ENCODE measurements around the gene CEP95.
A peak's percentile ranks its signal among the peaks of the same experiment; 100 is the strongest.

Gene CEP95

GRCh38 chr17:64496348-64496785, 10.4 kb upstream of the CEP95 start:
- no peak for DNase-seq

DNA sequence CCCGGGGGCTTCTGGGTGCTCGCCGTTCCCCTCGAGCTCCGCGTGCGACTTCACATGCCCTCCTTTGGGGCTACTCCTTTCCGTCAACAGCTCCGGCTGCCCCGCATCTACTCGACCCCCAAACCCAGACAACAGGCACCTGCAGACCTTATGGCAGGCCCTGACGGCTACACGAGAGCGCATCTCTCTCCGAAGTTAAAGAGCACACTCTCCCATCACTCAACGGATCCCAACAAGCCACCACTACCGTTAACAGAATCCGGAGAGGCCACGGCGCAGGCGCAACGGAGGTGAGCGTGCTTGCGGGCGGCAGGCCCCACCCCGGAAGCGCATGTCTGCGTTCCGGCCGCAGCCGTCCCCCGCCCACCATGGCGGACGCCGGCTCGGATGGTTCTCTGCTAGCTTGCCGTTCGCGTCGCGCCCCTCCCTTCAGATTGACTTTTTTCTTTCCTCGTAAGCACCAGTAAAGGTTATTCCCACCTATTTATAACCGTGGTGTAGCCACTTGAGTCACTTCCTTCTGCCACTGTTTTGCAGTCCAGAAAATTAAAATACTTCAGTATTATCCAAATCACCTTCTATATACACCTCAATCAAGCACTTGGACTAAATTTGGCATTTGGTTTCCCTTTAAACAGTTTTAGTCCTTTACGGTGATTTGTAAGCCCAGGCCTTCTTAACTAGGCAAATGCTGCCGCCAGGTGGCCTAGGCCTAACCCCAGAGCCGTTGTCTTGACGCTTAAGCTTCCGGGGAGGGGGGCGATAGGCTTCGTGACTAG, 9.8 kb upstream of the CEP95 start, which contains the start of gene POLG2:
Gene POLG2 (minus strand): TSS at position 269 of the 779 bp plus-strand sequence. CDS start 86 bp downstream, at position 183.
- DNase-seq, result peak; percentile 97

- no peak for DNase-seq
Observed at GRCh38 chr17:64497565-64498035, 9.2 kb upstream of the CEP95 start.

- no peak for DNase-seq
Observed at GRCh38 chr17:64498308-64499203, 8.2 kb upstream of the CEP95 start.

DNA sequence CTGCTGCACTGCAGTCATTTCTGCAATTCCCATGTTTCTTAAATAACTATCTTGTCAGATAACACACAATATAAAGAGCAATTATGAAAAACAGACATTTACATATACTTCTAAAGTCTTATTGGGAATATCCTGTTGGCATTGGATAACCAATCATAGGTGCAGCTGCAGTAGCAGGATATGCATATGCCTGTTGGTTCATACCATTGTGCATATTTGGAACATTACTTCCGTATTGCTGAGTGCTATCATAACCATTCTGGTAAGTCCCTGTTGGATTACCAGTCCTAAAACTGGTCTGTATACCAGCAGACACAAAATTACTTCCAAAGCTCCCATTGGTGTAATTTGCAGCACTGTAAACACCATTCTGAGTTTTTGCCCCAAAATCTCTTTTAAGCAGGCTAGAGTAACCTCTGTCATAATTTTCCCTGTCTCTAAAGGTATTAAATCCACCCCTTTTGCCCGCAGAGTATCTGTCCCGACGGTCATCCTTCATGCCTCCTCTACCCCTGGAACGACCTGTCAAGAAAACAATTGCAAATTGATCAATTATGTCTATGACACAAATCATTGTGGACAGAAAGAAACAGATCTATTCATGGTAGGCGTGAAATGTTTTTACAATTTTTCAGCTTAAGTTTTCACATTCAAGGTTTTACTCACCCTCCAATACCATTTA, 6.8 kb upstream of the CEP95 start:
- no peak for DNase-seq

DNA sequence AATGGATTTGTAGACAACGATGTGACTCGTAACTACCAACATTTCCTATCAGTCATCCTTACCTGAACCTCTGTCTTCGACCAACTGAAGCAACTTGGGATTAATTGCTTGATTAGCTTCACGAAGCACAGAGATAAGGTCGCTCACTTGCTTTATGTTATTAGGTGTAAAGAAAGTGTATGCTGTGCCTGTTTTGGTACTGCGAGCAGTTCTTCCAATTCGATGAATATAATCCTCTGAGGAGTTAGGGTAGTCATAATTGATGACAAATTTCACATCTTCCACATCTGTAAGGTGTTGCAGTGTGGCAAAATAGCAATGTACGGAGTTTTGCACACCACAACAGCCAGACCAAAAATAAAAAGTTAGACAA, 6.3 kb upstream of the CEP95 start:
- no peak for DNase-seq

DNA sequence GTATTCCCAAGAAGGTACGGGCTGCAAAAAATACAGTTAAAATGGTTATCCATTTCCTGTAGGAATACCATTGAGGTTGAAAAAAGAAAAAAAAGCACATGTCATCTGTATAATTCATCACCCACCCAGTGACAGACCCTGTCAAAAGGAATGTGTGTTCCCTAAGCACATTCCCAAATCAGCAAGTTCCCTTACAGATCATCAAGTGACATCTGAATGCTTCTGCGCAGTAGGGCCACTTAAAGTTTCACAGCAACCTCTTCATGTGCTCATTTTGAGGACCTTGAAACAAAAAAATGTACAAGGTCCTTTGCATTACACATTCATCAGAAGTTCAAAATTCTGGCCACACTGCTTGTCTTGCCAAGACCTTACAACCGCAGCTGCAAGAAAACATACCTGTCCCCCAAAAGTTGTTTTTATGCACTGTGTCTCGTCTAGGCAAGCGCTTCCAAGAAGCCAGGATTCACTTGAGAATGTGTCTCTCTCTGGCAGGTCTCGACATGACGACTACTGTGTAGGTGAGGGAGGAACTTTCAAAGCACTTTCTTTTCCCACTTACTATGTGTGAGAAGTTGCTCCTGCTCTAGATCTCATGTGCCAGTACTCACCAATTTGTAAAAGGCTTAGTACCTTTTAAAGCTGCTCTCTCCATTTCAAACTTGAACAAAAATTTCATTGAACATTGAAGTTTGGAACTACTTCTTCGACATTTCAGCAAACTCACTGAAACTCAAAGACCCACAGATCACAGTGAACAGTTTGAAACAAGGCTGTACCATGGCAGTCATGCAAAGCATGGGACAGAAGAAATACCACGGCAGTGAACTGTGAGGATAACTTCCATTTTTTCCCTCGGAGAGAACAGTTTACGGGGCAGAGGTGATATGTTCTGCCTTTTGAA, 5.7 kb upstream of the CEP95 start:
- no peak for DNase-seq

DNA sequence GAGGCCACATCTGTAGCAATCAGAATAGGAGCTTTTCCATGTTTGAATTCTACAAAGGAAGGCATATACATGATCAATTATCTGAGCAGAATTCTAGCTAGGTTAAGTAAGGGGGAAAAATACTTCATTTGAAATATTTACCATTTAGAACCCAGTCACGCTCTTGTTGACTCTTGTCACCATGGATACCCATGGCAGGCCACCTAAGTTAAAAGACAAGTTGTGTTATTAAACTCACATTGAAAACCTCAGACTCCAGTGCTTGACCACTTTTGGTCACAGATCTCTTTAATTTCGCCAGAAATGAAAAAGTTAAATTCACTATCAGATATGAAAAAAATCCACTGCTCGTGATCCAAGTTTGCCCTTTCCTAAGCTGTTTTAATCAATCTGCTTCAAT, 4.8 kb upstream of the CEP95 start:
- DNase-seq, result no peak

DNA sequence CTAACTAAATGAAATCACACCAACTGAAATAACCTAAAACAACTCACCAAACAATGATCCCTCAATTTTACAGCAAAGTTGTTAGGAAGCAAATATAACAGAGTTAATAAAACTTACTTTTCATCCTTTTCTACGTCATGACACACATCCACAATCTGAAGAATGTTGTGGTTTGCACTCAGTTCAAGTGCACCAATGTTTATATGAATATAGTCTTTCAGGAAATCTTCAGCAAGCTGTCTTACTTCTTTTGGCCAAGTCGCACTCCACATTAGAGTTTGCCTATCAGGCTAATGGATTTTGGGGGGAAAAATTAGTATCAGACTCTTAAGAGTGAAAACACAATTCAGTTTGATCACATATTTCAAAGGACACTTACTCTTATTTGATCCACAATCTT, 4.0 kb upstream of the CEP95 start:
- DNase-seq, result no peak

GRCh38 chr17:64503341-64503740, 3.4 kb upstream of the CEP95 start:
- no peak for DNase-seq

DNA sequence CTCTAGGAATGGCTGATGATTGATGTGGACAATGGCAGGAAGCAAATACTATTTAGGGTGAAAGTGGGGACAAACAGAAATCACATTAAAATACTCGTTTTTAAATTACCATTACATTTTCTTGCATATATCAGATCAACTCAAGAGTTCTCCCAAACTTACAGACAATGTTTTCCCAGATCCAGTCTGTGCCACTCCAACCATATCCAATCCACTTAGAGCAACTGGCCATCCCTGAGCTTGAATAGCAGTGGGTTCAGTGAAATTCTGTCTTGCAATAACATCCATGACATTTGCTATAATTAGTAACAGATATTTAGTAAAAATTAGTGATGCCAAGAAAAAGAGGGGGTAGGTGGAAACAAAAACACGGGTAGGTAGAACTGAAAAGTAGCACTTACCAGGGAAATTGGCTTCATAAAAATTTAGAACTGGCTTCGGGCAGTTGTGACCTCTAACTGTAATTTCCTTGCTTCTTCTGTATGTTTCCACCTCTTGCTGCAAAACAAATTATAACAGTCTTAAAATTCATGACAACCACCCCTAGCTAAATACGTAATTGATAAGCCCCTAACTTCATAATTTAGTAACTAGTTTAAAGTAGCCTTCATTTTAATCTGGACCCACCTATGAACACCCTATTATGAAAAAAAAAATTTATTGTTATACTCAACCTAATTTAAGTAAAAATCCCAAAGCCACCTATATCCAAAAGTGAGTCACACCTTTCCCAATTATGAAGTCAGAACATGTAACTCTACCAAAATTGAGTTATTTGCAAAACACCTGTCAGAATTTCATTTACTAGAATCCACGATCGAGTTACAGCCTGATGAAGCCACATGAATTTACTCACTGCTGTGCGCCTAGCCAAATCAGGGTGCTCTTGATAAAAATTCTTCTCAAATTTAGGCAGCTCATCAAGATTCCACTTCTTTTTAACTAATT, 2.7 kb upstream of the CEP95 start:
- DNase-seq, result no peak

- DNase-seq, result no peak
Observed at GRCh38 chr17:64504769-64505339, 1.9 kb upstream of the CEP95 start.

GRCh38 chr17:64505340-64506200, 1.2 kb upstream of the CEP95 start:
- DNase-seq, result peak; percentile 91

- DNase-seq, result peak; percentile 98
Observed at GRCh38 chr17:64506201-64506575, 589 bp upstream of the CEP95 start, which contains the start of gene DDX5. DDX5 (minus strand) TSS chr17:64506289; CDS start chr17:64506119, 170 bp downstream.

DNA sequence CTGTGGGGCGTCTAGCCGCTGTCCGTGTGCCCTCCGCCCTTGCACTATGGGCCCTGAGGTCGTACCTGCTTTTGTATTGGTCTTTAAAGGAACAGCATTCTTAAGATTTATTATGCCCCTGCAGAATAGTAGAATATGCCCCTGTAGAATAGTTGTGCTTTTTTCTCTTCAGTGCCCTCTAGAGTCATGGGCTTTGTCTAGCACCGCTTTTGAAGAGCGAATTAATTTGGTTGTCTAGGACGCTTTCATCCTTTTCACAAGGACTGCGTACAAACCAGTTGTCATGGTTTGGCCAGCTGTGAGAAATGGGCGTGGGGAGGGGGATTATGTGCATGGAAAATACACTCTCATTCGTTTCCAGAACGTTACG, 621 bp downstream of the CEP95 start:
- peak; percentile 77 for DNase-seq

DNA sequence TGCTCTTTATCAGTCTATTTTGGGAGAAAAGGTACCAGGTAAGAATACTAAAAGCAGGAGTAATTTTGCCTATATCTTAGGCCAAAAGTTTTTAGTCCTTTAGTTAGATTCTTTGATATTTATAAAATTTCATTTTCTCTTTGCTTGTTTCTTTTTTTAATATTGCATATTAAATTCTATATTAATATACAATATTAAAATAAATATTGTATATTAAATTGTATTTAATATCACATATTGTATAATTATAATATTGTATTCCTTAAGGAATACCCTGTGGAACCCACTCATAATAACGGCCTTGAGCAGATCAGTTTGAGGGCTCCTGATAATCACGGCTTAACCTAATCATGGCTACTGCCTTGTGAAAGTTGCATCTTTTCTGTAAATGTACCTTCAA, 1.9 kb downstream of the CEP95 start:
- DNase-seq, result no peak

GRCh38 chr17:64509179-64509578, 2.4 kb downstream of the CEP95 start:
- DNase-seq, result no peak

GRCh38 chr17:64515419-64515818, 8.6 kb downstream of the CEP95 start:
- no peak for DNase-seq

- DNase-seq, result no peak
Observed at GRCh38 chr17:64515829-64516228, 9.1 kb downstream of the CEP95 start.

DNA sequence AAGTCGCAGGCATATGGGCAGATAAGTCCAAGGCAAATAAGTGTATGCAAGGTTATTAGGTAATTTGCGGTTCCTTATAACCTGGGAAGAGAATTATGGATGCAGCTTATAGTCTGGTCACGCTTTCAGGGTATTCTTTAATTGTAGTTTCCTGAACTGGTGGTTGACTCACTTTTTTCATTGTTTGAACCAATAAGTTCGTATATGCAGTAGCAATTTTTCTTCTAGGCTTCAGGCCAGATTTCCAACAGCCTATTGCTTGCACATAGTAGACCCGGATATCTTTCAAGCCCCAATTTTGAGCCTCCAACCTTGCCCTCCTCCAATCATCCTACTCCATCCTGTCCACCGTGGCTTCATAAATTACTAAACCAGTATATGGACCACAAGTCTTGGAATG, 12.8 kb downstream of the CEP95 start:
- no peak for DNase-seq
